ENCODE measurements around the gene SCFD1.

- TF ChIP-seq, protein P1, sequence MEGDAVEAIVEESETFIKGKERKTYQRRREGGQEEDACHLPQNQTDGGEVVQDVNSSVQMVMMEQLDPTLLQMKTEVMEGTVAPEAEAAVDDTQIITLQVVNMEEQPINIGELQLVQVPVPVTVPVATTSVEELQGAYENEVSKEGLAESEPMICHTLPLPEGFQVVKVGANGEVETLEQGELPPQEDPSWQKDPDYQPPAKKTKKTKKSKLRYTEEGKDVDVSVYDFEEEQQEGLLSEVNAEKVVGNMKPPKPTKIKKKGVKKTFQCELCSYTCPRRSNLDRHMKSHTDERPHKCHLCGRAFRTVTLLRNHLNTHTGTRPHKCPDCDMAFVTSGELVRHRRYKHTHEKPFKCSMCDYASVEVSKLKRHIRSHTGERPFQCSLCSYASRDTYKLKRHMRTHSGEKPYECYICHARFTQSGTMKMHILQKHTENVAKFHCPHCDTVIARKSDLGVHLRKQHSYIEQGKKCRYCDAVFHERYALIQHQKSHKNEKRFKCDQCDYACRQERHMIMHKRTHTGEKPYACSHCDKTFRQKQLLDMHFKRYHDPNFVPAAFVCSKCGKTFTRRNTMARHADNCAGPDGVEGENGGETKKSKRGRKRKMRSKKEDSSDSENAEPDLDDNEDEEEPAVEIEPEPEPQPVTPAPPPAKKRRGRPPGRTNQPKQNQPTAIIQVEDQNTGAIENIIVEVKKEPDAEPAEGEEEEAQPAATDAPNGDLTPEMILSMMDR (IDR thresholded peaks at IDR 0.05 in 8 of 11, conservative IDR thresholded peaks at IDR 0.05 in 3 of 11) = no peak
- TF ChIP-seq POLR2A (IDR thresholded peaks at IDR 0.05) = no peak
Measured at GRCh38 chr14:30587141-30587540, 35.0 kb upstream of the SCFD1 start.

Measured in spleen (tissue), 7 donors.